SK-N-SH treated with all-trans-retinoic acid at 6 μM for 48 hours (cell line): ENCODE data around the gene NTM.

Experiments used
- BACH2 ChIP-seq: fragments of 250-450 bp; sonication (Bioruptor Pico); IDR thresholded peaks from 2 replicates; pipeline ENCODE4 v1.9.0; 2021; ENCODE audit warnings: mild to moderate bottlenecking, borderline replicate concordance
- ISL1 ChIP-seq: fragments of 250-450 bp; sonication (Bioruptor Pico); IDR thresholded peaks from 2 replicates; pipeline ENCODE4 v2.1.2; 2022; ENCODE audit warnings: mild to moderate bottlenecking, moderate library complexity
- POU6F1 ChIP-seq: fragments of 250-450 bp; sonication (Bioruptor Pico); IDR thresholded peaks from 2 replicates; pipeline ENCODE4 v1.8.0; 2021; ENCODE audit warnings: low read depth, mild to moderate bottlenecking, moderate library complexity, borderline replicate concordance
- PPARA ChIP-seq: fragments of 250-450 bp; sonication (Bioruptor Pico); IDR thresholded peaks from 2 replicates; pipeline ENCODE4 v1.5.0; 2020; ENCODE audit warnings: mild to moderate bottlenecking, borderline replicate concordance
- SNAI2 ChIP-seq: fragments of 250-450 bp; sonication (Bioruptor Pico); IDR thresholded peaks from 2 replicates; pipeline ENCODE4 v1.5.0; 2020; ENCODE audit warnings: mild to moderate bottlenecking, moderate library complexity
- ZFP30 ChIP-seq: fragments of 450-650 bp; formaldehyde crosslinking; IDR thresholded peaks from 2 replicates; pipeline ENCODE4 v1.5.0; 2022; ENCODE audit warnings: mild to moderate bottlenecking, moderate library complexity
- ZNF70 ChIP-seq: fragments of 450-650 bp; formaldehyde crosslinking; IDR thresholded peaks from 2 replicates; pipeline ENCODE4 v1.5.0; 2020; ENCODE audit warnings: mild to moderate bottlenecking, moderate library complexity
- TF ChIP-seq, protein P1 (sequence below): fragments of 250-450 bp; sonication (Bioruptor Pico); IDR thresholded peaks from 2 replicates; pipeline ENCODE4 v1.5.1; 2020; ENCODE audit warnings: low read depth, mild to moderate bottlenecking, moderate library complexity

DNA sequence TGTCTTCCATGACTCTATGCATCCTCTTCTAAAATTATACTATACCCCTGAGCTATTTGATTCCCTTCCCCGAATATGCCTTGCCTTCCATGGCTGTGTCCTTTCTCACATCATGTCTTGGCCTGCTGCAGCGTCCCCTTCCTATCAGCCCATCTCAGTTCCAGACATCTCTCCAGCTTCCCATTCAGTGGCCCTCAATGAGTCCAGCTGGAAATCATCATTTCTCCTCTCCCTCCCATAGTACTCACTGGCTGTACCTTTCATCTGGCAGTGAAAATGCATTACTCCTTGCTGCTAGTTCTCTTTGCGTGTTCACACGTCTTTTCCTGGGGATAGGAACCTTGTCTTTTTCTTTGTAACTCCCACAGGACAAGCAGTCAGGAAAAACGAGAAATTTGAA is 486.8 kb downstream of the NTM start:
- no peak for TF ChIP-seq BACH2 (CRISPR knock-in tag)
- no peak for TF ChIP-seq POU6F1 (CRISPR knock-in tag)
- TF ChIP-seq, protein P1, sequence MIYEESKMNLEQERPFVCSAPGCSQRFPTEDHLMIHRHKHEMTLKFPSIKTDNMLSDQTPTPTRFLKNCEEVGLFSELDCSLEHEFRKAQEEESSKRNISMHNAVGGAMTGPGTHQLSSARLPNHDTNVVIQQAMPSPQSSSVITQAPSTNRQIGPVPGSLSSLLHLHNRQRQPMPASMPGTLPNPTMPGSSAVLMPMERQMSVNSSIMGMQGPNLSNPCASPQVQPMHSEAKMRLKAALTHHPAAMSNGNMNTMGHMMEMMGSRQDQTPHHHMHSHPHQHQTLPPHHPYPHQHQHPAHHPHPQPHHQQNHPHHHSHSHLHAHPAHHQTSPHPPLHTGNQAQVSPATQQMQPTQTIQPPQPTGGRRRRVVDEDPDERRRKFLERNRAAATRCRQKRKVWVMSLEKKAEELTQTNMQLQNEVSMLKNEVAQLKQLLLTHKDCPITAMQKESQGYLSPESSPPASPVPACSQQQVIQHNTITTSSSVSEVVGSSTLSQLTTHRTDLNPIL: no peak
- no peak for TF ChIP-seq ZNF70 (CRISPR knock-in tag)
- no peak for TF ChIP-seq ZFP30 (CRISPR knock-in tag)
- no peak for TF ChIP-seq ISL1
- no peak for TF ChIP-seq SNAI2 (CRISPR knock-in tag)
- no peak for TF ChIP-seq PPARA (CRISPR knock-in tag)
